K562 treated with DMSO at 1 percent for 48 hours (cell line): ENCODE results near the gene TCEAL6. TPM values are rescaled to one million over a fixed set of nuclear protein-coding genes. Genes with fewer than 3 reads are reported as not detected.

Source experiments
- total RNA-seq: library from RNA; unstranded; fragments of 300-600 nt; gene quantifications from 2 replicates; pipeline ENCODE4 v1.2.3, GENCODE V29; 2022; ENCODE audit warnings: low replicate concordance; ENCODE audit errors: extremely low read depth

The TCEAL6 gene
- total RNA-seq: not detected in 2 replicates

DNA sequence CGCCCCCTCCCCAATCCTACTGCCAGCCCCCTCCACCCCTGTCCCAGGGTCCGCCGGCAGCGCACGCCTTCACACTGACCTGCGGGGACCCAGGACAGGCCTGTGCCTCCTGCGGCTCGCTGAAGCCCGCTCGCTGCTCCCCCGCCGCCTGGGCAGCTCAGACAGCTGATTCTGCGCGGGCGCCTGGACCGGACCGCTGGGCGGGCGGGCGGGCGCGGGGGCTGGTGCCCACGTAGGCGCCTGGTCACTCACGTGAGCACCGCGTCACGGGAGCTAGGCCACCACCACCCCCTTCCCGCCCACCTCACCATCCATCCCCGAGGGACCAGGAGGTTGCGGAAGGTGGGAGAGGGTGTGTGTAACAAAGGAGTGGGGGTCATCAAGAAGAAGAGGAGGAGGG lies at the start of gene TCEAL6:
Gene TCEAL6 (minus strand): TSS at position 208 of the 400 bp plus-strand sequence.

DNA sequence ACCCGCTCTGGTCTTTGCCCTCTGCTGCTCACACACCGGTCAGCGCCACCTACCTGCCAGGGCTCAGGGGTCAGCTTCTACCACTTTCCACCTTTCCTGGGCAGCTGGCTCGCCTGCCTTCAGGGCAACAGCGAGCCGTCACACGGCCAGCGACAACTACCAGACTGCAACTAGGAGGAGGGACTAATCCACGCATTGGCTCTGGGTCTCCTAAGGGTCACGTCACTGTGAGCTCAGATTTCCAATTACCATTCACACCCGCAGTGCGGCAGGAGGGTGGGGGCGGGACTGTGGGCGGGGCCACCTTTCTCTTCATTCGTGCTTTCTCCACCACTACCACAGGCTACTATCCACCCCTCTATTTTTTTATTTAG lies 13.5 kb upstream of the TCEAL6 start, which contains the start of gene BEX5:
Gene BEX5 (minus strand): TSS at position 172 of the 374 bp plus-strand sequence. CDS start 1,712 bp downstream, outside the sequence.

DNA sequence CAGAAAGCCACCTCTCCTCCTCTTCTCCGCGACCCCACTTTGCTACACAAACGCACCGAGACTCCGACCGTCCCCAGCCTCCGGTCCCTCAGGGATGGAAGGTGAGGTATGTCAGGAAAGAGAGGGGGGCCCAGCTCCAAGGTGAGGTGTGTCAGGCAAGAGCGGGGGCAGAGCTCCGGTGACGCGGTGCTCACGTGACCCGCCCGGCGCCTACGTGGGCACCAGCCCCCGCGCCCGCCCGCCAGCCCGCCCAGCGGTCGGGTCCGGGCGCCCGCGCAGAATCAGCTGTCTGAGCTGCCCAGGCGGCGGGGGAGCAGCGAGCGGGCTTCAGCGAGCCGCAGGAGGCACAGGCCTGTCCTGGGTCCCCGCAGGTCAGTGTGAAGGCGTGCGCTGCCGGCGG lies 16.8 kb downstream of the TCEAL6 start, which contains the start of gene TCEAL2:
Gene TCEAL2 (plus strand): TSS at position 244 of the 400 bp plus-strand sequence. CDS start 1,152 bp downstream, outside the sequence.

Other genes starting within 250 kb of the TCEAL6 start
- not detected in 2 replicates for gene ZMAT1, start 210.5 kb downstream of the TCEAL6 start, total RNA-seq
- gene TCEAL2, start 16.8 kb downstream of the TCEAL6 start, total RNA-seq: not detected in 2 replicates
- not detected in 2 replicates for gene BEX5, start 13.5 kb upstream of the TCEAL6 start, total RNA-seq
- not detected in 2 replicates for gene TCP11X1, start 72.8 kb upstream of the TCEAL6 start, total RNA-seq
- not detected in 2 replicates for gene NXF2, start 104.7 kb upstream of the TCEAL6 start, total RNA-seq